Uterus (tissue), 2 donors: ENCODE results near the gene RBBP6.

Experiments
- POLR2A ChIP-seq, 2 donors: fragments of 450-650 bp; IDR thresholded peaks; one replicate each; pipeline ENCODE4 v1.6.1; 2016; ENCODE audit warnings: antibody characterized with exemption in 2 of 2, mild to moderate bottlenecking in 1 of 2, moderate library complexity in 1 of 2
- TF ChIP-seq, protein P1 (sequence below), 4 experiments: fragments of 200-600 bp in 2 of 4; fragments of 450-650 bp in 2 of 4; sonication (generic) in 2 of 4; IDR thresholded peaks; one replicate each; pipeline ENCODE4 v1.5.1; 2016 to 2019; ENCODE audit warnings: antibody characterized with exemption in 4 of 4, mild to moderate bottlenecking in 2 of 4, moderate library complexity in 1 of 4

GRCh38 chr16:24534620-24535019 lies 4.7 kb upstream of the RBBP6 start:
- TF ChIP-seq, protein P1, sequence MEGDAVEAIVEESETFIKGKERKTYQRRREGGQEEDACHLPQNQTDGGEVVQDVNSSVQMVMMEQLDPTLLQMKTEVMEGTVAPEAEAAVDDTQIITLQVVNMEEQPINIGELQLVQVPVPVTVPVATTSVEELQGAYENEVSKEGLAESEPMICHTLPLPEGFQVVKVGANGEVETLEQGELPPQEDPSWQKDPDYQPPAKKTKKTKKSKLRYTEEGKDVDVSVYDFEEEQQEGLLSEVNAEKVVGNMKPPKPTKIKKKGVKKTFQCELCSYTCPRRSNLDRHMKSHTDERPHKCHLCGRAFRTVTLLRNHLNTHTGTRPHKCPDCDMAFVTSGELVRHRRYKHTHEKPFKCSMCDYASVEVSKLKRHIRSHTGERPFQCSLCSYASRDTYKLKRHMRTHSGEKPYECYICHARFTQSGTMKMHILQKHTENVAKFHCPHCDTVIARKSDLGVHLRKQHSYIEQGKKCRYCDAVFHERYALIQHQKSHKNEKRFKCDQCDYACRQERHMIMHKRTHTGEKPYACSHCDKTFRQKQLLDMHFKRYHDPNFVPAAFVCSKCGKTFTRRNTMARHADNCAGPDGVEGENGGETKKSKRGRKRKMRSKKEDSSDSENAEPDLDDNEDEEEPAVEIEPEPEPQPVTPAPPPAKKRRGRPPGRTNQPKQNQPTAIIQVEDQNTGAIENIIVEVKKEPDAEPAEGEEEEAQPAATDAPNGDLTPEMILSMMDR (IDR thresholded peaks at IDR 0.05): no peak
- TF ChIP-seq POLR2A (IDR thresholded peaks at IDR 0.05): no peak
